SK-N-SH treated with all-trans-retinoic acid at 6 μM for 48 hours (cell line): ENCODE results near the gene AMFR.

ENCODE experiments used
- ARNTL ChIP-seq: fragments of 450-650 bp; formaldehyde crosslinking; IDR thresholded peaks from 2 replicates; pipeline ENCODE4 v1.5.0; 2020; ENCODE audit warnings: low read depth, mild to moderate bottlenecking, moderate library complexity, borderline replicate concordance
- POU6F1 ChIP-seq: fragments of 250-450 bp; sonication (Bioruptor Pico); IDR thresholded peaks from 2 replicates; pipeline ENCODE4 v1.8.0; 2021; ENCODE audit warnings: low read depth, mild to moderate bottlenecking, moderate library complexity, borderline replicate concordance
- RARB ChIP-seq: fragments of 250-450 bp; sonication (Bioruptor Pico); IDR thresholded peaks from 2 replicates; pipeline ENCODE4 v1.8.0; 2021; ENCODE audit warnings: mild to moderate bottlenecking, moderate library complexity
- SNAI2 ChIP-seq: fragments of 250-450 bp; sonication (Bioruptor Pico); IDR thresholded peaks from 2 replicates; pipeline ENCODE4 v1.5.0; 2020; ENCODE audit warnings: mild to moderate bottlenecking, moderate library complexity
- ZC3H10 ChIP-seq: fragments of 250-450 bp; sonication (Bioruptor Pico); IDR thresholded peaks from 2 replicates; pipeline ENCODE4 v1.5.1; 2021; ENCODE audit warnings: mild to moderate bottlenecking, moderate library complexity
- ZFP3 ChIP-seq: fragments of 250-450 bp; sonication (Bioruptor Pico); IDR thresholded peaks from 2 replicates; pipeline ENCODE4 v1.5.0; 2020; ENCODE audit warnings: mild to moderate bottlenecking, moderate library complexity
- ZFP30 ChIP-seq: fragments of 450-650 bp; formaldehyde crosslinking; IDR thresholded peaks from 2 replicates; pipeline ENCODE4 v1.5.0; 2022; ENCODE audit warnings: mild to moderate bottlenecking, moderate library complexity
- TF ChIP-seq, protein P1 (sequence below): fragments of 250-450 bp; sonication (Bioruptor Pico); IDR thresholded peaks from 2 replicates; pipeline ENCODE4 v1.5.1; 2021; ENCODE audit warnings: mild to moderate bottlenecking, moderate library complexity

- no peak for TF ChIP-seq ZFP30 (CRISPR knock-in tag)
- TF ChIP-seq RARB (CRISPR knock-in tag): no peak
- no peak for TF ChIP-seq ZFP3 (CRISPR knock-in tag)
- no peak for TF ChIP-seq ZC3H10 (CRISPR knock-in tag)
- TF ChIP-seq, protein P1, sequence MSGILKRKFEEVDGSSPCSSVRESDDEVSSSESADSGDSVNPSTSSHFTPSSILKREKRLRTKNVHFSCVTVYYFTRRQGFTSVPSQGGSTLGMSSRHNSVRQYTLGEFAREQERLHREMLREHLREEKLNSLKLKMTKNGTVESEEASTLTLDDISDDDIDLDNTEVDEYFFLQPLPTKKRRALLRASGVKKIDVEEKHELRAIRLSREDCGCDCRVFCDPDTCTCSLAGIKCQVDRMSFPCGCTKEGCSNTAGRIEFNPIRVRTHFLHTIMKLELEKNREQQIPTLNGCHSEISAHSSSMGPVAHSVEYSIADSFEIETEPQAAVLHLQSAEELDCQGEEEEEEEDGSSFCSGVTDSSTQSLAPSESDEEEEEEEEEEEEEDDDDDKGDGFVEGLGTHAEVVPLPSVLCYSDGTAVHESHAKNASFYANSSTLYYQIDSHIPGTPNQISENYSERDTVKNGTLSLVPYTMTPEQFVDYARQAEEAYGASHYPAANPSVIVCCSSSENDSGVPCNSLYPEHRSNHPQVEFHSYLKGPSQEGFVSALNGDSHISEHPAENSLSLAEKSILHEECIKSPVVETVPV: no peak
- no peak for TF ChIP-seq SNAI2 (CRISPR knock-in tag)
- TF ChIP-seq POU6F1: no peak
- TF ChIP-seq ARNTL (CRISPR knock-in tag): no peak
Measured at GRCh38 chr16:56331915-56332314, 93.4 kb downstream of the AMFR start.
